Liver (tissue), 9 donors: Measurements from ENCODE around the gene ZNF880. TPM values are rescaled to one million over a fixed set of nuclear protein-coding genes. Genes with fewer than 3 reads are reported as not detected.

Source experiments
- DNase-seq: peaks from one replicate; pipeline ENCODE4 v3.0.0-alpha.2; 2017; ENCODE audit warnings: low spot score
- H3K27ac ChIP-seq, 2 donors: one replicate each; pipeline ENCODE4 v1.7.0; 2013; ENCODE audit warnings: inconsistent platforms in 2 of 2, low read length in 2 of 2, control low read depth in 1 of 2, low read depth in 1 of 2, mild to moderate bottlenecking in 1 of 2
- H3K27me3 ChIP-seq, 4 donors: one replicate each; pipeline versions ENCODE4 v1.6.1 to v1.7.0; 2013; ENCODE audit warnings: low read length in 3 of 4, inconsistent platforms in 1 of 4, mild to moderate bottlenecking in 1 of 4, moderate library complexity in 1 of 4; ENCODE audit not compliant: control insufficient read depth in 4 of 4, insufficient read depth in 4 of 4
- H3K36me3 ChIP-seq, 4 donors: one replicate each; pipeline versions ENCODE4 v1.6.1 to v1.7.0; 2013; ENCODE audit warnings: low read length in 3 of 4, mild to moderate bottlenecking in 3 of 4, low read depth in 1 of 4, moderate library complexity in 1 of 4; ENCODE audit not compliant: control insufficient read depth in 4 of 4, insufficient read depth in 3 of 4
- H3K4me1 ChIP-seq, 4 donors: one replicate each; pipeline versions ENCODE4 v1.6.1 to v1.7.0; 2013; ENCODE audit warnings: low read length in 3 of 4, mild to moderate bottlenecking in 3 of 4, moderate library complexity in 1 of 4; ENCODE audit not compliant: control insufficient read depth in 4 of 4, insufficient read depth in 4 of 4
- H3K4me3 ChIP-seq, 3 donors: one replicate each; pipeline versions ENCODE4 v1.6.1 to v1.7.0; 2013; ENCODE audit warnings: low read length in 3 of 3, control low read depth in 1 of 3, low read depth in 1 of 3, mild to moderate bottlenecking in 1 of 3
- H3K9ac ChIP-seq, 2 donors: one replicate each; pipeline ENCODE4 v1.7.0; 2013; ENCODE audit warnings: low read length in 2 of 2, mild to moderate bottlenecking in 2 of 2, moderate library complexity in 2 of 2, control low read depth in 1 of 2, low read depth in 1 of 2
- H3K9me3 ChIP-seq, 4 donors: one replicate each; pipeline versions ENCODE4 v1.6.1 to v1.7.0; 2013; ENCODE audit warnings: low read length in 3 of 4; ENCODE audit not compliant: control insufficient read depth in 4 of 4
- CTCF ChIP-seq: fragments of 150-350 bp; IDR thresholded peaks from 2 replicates; pipeline ENCODE4 v1.5.1; 2017; ENCODE audit warnings: improper control_type of control experiment, low read depth, low read length; ENCODE audit not compliant: missing input control
- EGR1 ChIP-seq, 2 donors: IDR thresholded peaks; 2 replicates each; pipeline ENCODE4 v1.6.1; 2016 to 2018; ENCODE audit warnings: antibody characterized with exemption in 2 of 2, low read depth in 2 of 2
- FOXA1 ChIP-seq: IDR thresholded peaks from 2 replicates; pipeline ENCODE4 v1.6.1; 2016; ENCODE audit warnings: antibody characterized with exemption
- FOXA2 ChIP-seq: IDR thresholded peaks from 2 replicates; pipeline ENCODE4 v1.6.1; 2016; ENCODE audit warnings: antibody characterized with exemption
- GABPA ChIP-seq, 2 donors: IDR thresholded peaks in 1 of 2; conservative IDR thresholded peaks in 1 of 2; 2 replicates each; pipeline ENCODE4 v1.6.1; 2016; ENCODE audit warnings: antibody characterized with exemption in 2 of 2, mild to moderate bottlenecking in 1 of 2, moderate library complexity in 1 of 2
- HNF4A ChIP-seq, 2 donors: conservative IDR thresholded peaks; 2 replicates each; pipeline ENCODE4 v1.6.1; 2016; ENCODE audit warnings: antibody characterized with exemption in 2 of 2, mild to moderate bottlenecking in 2 of 2
- HNF4G ChIP-seq: IDR thresholded peaks from 2 replicates; pipeline ENCODE4 v1.6.1; 2016; ENCODE audit warnings: antibody characterized with exemption
- JUND ChIP-seq, 2 donors: IDR thresholded peaks; 2 replicates each; pipeline ENCODE4 v1.6.1; 2016; ENCODE audit warnings: antibody characterized with exemption in 2 of 2
- NR2F2 ChIP-seq: IDR thresholded peaks from 2 replicates; pipeline ENCODE4 v1.6.1; 2016; ENCODE audit warnings: antibody characterized with exemption
- RAD21 ChIP-seq, 2 donors: IDR thresholded peaks; 2 replicates each; pipeline ENCODE4 v1.6.1; 2016; ENCODE audit warnings: antibody characterized with exemption in 2 of 2, mild to moderate bottlenecking in 2 of 2
- RXRA ChIP-seq, 2 donors: IDR thresholded peaks; 2 replicates each; pipeline ENCODE4 v1.6.1; 2017 to 2018; ENCODE audit warnings: antibody characterized with exemption in 2 of 2, mild to moderate bottlenecking in 1 of 2
- SP1 ChIP-seq: IDR thresholded peaks from 2 replicates; pipeline ENCODE4 v1.6.1; 2018; ENCODE audit warnings: antibody characterized with exemption, mild to moderate bottlenecking
- TAF1 ChIP-seq: conservative IDR thresholded peaks from 2 replicates; pipeline ENCODE4 v1.6.1; 2016; ENCODE audit warnings: antibody characterized with exemption, mild to moderate bottlenecking
- YY1 ChIP-seq: IDR thresholded peaks from 2 replicates; pipeline ENCODE4 v1.6.1; 2016; ENCODE audit warnings: antibody characterized with exemption, mild to moderate bottlenecking
- WGBS: extraction: QIAGEN DNeasy Blood & Tissue Kit; methylation state at CpG from one replicate; pipeline ENCODE4 v1.1.7; 2013; 5-methylcytosine and 5-hydroxymethylcytosine counted together
- polyA plus RNA-seq, 2 donors: library from polyadenylated mRNA; stranded (reverse) in 1 of 2; unstranded in 1 of 2; fragments of 200-250 nt in 1 of 2; fragments of >200 nt in 1 of 2; fragmentation: Nextera tagmentation in 1 of 2; extraction: Ambion mirVana in 1 of 2; gene quantifications; one replicate each; pipeline versions ENCODE4 v1.2.1 to v1.2.3, GENCODE V29; 2013 to 2015
- total RNA-seq, 2 donors: library from RNA; depleted of rRNA; stranded (reverse); fragments of >200 nt; gene quantifications; one replicate each; pipeline ENCODE4 v1.2.3, GENCODE V29; 2014
- TF ChIP-seq, protein P1 (sequence below): IDR thresholded peaks from 2 replicates; pipeline ENCODE4 v1.6.1; 2016; ENCODE audit warnings: antibody characterized with exemption
- TF ChIP-seq, protein P2 (sequence below): IDR thresholded peaks from 2 replicates; pipeline ENCODE4 v1.6.1; 2016; ENCODE audit warnings: antibody characterized with exemption, mild to moderate bottlenecking
- TF ChIP-seq, protein P3 (sequence below): IDR thresholded peaks from 2 replicates; pipeline ENCODE4 v1.6.1; 2016; ENCODE audit warnings: antibody characterized with exemption
- TF ChIP-seq, protein P4 (sequence below): IDR thresholded peaks from 2 replicates; pipeline ENCODE4 v1.6.1; 2016; ENCODE audit warnings: antibody characterized with exemption
- donor health status: healthy.
- donor health status: healthy.
- donor health status: healthy.
- donor health status: healthy.
- donor health status: healthy.

Gene ZNF880
- total and polyA plus RNA-seq, 4 donors = 2.1 to 3.3 (median 2.4) TPM

GRCh38 chr19:52335768-52336116, 34.0 kb upstream of the ZNF880 start:
- H3K9me3 ChIP-seq = peaks cover 36 to 70% (median 45%) of the 10 kb centered on the region in 4 donors
- no peak overlapping the region for H3K9ac ChIP-seq
- TF ChIP-seq SP1 (no peak), HNF4A (conservative IDR thresholded peaks at IDR 0.05) (no peak), FOXA1 (no peak), EGR1 (IDR thresholded peaks at IDR 0.05; ENCODE audit: low read depth in 2 of 2) (no peak), CTCF (no peak), RAD21 (IDR thresholded peaks at IDR 0.05) (no peak), JUND (IDR thresholded peaks at IDR 0.05) (no peak), YY1 (no peak), GABPA (IDR thresholded peaks at IDR 0.05 in 1 of 2, conservative IDR thresholded peaks at IDR 0.05 in 1 of 2) (no peak), HNF4G (no peak), FOXA2 (no peak), TAF1 (no peak), NR2F2 (no peak), RXRA (IDR thresholded peaks at IDR 0.05) (no peak)
- TF ChIP-seq, protein P1, sequence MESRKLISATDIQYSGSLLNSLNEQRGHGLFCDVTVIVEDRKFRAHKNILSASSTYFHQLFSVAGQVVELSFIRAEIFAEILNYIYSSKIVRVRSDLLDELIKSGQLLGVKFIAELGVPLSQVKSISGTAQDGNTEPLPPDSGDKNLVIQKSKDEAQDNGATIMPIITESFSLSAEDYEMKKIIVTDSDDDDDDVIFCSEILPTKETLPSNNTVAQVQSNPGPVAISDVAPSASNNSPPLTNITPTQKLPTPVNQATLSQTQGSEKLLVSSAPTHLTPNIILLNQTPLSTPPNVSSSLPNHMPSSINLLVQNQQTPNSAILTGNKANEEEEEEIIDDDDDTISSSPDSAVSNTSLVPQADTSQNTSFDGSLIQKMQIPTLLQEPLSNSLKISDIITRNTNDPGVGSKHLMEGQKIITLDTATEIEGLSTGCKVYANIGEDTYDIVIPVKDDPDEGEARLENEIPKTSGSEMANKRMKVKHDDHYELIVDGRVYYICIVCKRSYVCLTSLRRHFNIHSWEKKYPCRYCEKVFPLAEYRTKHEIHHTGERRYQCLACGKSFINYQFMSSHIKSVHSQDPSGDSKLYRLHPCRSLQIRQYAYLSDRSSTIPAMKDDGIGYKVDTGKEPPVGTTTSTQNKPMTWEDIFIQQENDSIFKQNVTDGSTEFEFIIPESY = no peak
- TF ChIP-seq, protein P2, sequence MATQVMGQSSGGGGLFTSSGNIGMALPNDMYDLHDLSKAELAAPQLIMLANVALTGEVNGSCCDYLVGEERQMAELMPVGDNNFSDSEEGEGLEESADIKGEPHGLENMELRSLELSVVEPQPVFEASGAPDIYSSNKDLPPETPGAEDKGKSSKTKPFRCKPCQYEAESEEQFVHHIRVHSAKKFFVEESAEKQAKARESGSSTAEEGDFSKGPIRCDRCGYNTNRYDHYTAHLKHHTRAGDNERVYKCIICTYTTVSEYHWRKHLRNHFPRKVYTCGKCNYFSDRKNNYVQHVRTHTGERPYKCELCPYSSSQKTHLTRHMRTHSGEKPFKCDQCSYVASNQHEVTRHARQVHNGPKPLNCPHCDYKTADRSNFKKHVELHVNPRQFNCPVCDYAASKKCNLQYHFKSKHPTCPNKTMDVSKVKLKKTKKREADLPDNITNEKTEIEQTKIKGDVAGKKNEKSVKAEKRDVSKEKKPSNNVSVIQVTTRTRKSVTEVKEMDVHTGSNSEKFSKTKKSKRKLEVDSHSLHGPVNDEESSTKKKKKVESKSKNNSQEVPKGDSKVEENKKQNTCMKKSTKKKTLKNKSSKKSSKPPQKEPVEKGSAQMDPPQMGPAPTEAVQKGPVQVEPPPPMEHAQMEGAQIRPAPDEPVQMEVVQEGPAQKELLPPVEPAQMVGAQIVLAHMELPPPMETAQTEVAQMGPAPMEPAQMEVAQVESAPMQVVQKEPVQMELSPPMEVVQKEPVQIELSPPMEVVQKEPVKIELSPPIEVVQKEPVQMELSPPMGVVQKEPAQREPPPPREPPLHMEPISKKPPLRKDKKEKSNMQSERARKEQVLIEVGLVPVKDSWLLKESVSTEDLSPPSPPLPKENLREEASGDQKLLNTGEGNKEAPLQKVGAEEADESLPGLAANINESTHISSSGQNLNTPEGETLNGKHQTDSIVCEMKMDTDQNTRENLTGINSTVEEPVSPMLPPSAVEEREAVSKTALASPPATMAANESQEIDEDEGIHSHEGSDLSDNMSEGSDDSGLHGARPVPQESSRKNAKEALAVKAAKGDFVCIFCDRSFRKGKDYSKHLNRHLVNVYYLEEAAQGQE = no peak
- TF ChIP-seq, protein P3, sequence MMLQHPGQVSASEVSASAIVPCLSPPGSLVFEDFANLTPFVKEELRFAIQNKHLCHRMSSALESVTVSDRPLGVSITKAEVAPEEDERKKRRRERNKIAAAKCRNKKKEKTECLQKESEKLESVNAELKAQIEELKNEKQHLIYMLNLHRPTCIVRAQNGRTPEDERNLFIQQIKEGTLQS = no peak
- TF ChIP-seq, protein P4, sequence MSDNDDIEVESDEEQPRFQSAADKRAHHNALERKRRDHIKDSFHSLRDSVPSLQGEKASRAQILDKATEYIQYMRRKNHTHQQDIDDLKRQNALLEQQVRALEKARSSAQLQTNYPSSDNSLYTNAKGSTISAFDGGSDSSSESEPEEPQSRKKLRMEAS = no peak
- 53% methylated on average over 9 of the region's 9 CpGs for WGBS
- DNase-seq = no peak
- H3K27ac ChIP-seq = no peak overlapping the region
- H3K4me3 ChIP-seq = peak overlapping the region; percentile 49 to 67 (median 58)
- no peaks in the 10 kb centered on the region for H3K4me1 ChIP-seq
- no peaks in the 10 kb centered on the region for H3K36me3 ChIP-seq
- no peaks in the 10 kb centered on the region for H3K27me3 ChIP-seq
